Heart left ventricle (tissue), 16 donors: ENCODE measurements around the gene AGER. TPM values are rescaled to one million over a fixed set of nuclear protein-coding genes. Genes with fewer than 3 reads are reported as not detected.

Source experiments
- ATAC-seq, 4 donors: fragments of 200-7000 bp; cut with Tn5 transposase; one replicate each; pipeline ENCODE4 v1.9.1; 2020 to 2022; ENCODE audit warnings: moderate library complexity in 4 of 4, mild to moderate bottlenecking in 3 of 4, moderate number of reproducible peaks in 1 of 4
- DNase-seq, 5 donors: peaks; one replicate each; pipeline ENCODE4 v3.0.0-alpha.2; 2020
- H3K27ac ChIP-seq, 12 donors: fragments of 200-600 bp; sonication (generic) in 4 of 12; one replicate each; pipeline versions ENCODE4 v1.5.0 to v1.8.0; 2016 to 2022; ENCODE audit warnings: mild to moderate bottlenecking in 2 of 12
- H3K27me3 ChIP-seq, 9 donors: fragments of 200-600 bp; sonication (generic) in 2 of 9; one replicate each; pipeline versions ENCODE4 v1.5.1 to v1.8.0; 2016 to 2022; ENCODE audit warnings: mild to moderate bottlenecking in 3 of 9
- H3K36me3 ChIP-seq, 9 donors: fragments of 200-600 bp; sonication (generic) in 2 of 9; one replicate each; pipeline versions ENCODE4 v1.5.0 to v1.8.0; 2018 to 2022; ENCODE audit warnings: mild to moderate bottlenecking in 2 of 9
- H3K4me1 ChIP-seq, 12 donors: fragments of 200-600 bp; sonication (generic) in 4 of 12; one replicate each; pipeline versions ENCODE4 v1.5.0 to v1.8.0; 2016 to 2022; ENCODE audit warnings: mild to moderate bottlenecking in 3 of 12
- H3K4me3 ChIP-seq, 12 donors: fragments of 200-600 bp; sonication (generic) in 4 of 12; one replicate each; pipeline versions ENCODE4 v1.5.0 to v1.8.0; 2017 to 2022; ENCODE audit warnings: mild to moderate bottlenecking in 9 of 12, moderate library complexity in 4 of 12
- H3K9me3 ChIP-seq, 12 donors: fragments of 200-600 bp; sonication (generic) in 4 of 12; one replicate each; pipeline versions ENCODE4 v1.5.0 to v1.8.0; 2016 to 2022; ENCODE audit warnings: mild to moderate bottlenecking in 1 of 12
- POLR2A ChIP-seq, 2 donors: fragments of 450-650 bp; IDR thresholded peaks; one replicate each; pipeline ENCODE4 v1.6.1; 2017; ENCODE audit warnings: antibody characterized with exemption in 2 of 2, mild to moderate bottlenecking in 2 of 2, moderate library complexity in 2 of 2
- WGBS, 4 donors: extraction: QIAGEN DNeasy Blood & Tissue Kit in 2 of 4; methylation state at CpG; one replicate each; pipeline versions ENCODE4 v1.1.5 to v1.1.7; 2013 to 2018; 5-methylcytosine and 5-hydroxymethylcytosine counted together
- intact Hi-C, 10 donors: fragments of 100-400 bp; cut with DNase I; formaldehyde crosslinking; loops; one replicate each; pipeline versions ENCODE4 v1.11.1 to v1.14.2; 2022
- polyA plus RNA-seq, 2 donors: library from polyadenylated mRNA; stranded (reverse); fragments of 200-250 nt; gene quantifications; one replicate each; pipeline ENCODE4 v1.2.3, GENCODE V29; 2013
- total RNA-seq, 9 donors: library from RNA; depleted of rRNA in 2 of 9; stranded (reverse); fragments of >200 nt in 2 of 9; fragmentation: NEBNext Ultra II Directional in 3 of 9; extraction: Animal tissue kit (Norgen Biotek cat#: 25700) in 3 of 9; gene quantifications; one replicate each; pipeline versions ENCODE4 v1.1.0 to v1.2.4, GENCODE V29; 2016 to 2023
- TF ChIP-seq, protein P1 (sequence below), 12 donors: fragments of 200-600 bp; sonication (generic) in 4 of 12; IDR thresholded peaks; one replicate each; pipeline versions ENCODE4 v1.5.0 to v1.8.0; 2018 to 2022; ENCODE audit warnings: antibody characterized with exemption in 12 of 12, mild to moderate bottlenecking in 5 of 12
- donor health status: ischemic (EF 13 %, LVEDD 7.1; RV severe dilation, severe dysfunction).
- donor health status: healthy with polysubstance abuse.
- donor health status: DM: no; HTN: yes; CAD: no.
- donor health status: DM: no; HTN: no; CAD: no.
- donor health status: ischemic (EF 25% LVEDD 6.9; RV normal size, moderate dysfunction).
- donor health status: ischemic (EF 25% LVEDD 5.7; RV mildly dilated, moderate dysfunction).
- donor health status: healthy.
- donor health status: DM: yes; HTN: yes; CAD: no.
- donor health status: ischemic (EF 35%, LVEDD 5.7; RV mildly dilated, moderate dysfunction).
- donor health status: nonischemic (EF 11% LVEDD 7.7; RV severe dilation, severe dysfunction).
- donor health status: DM: yes; HTN: yes; CAD: no.
- donor health status: PGD.
- donor health status: ischemic (EF 29% LVEDD 5.4; RV normal size, mild dysfunction).
- donor health status: nonischemic (EF 23%, LVEDD 6.1; RV moderate dilation, normal function).

The AGER gene
- total and polyA plus RNA-seq, 11 donors: 0.69 to 5.7 (median 1.7) TPM; not detected in 1

DNA sequence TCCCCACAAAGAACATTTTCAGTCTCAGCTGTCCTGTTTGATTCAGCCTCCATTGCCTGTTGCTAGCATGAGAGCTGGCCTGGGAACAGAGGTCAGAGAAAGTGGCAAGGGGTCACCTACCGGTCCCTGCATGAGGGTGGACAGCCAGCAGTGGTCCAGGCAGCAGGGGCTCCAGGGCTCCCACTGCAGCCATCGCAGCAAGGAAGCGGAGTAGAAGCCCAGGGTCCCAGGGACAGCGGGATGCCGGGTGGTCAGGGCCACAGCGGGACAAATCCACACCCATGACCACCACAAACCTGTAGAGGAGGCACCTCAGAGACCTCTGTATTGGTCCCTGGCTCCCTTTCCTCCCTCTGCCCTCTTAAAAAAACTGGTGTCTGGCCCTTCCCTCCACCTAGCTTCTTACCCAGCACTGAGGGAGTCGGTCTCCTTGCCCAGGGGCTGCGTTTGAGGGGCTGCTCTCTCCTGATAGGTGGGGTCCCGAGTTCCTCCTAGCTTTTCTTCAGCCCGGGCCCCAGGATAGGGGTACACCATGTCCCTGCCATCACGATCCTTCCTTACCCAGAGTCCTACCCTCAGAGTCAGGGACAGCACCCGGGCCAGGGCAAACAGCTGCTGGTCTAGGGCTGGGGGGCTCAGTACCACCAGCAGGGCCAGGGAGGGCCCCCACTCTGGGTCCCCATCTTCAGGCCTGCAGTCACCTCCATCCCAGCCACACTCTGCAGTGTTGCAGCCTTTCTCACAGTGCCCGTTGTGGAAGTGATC, 16.8 kb upstream of the AGER start:
- Histone ChIP-seq H3K36me3 (peaks cover 0 to 59% (median 27%) of the 10 kb centered on the region in 9 donors), H3K27me3 (no peaks in the 10 kb centered on the region)

GRCh38 chr6:32198866-32199265, 14.8 kb upstream of the AGER start:
- H3K9me3 ChIP-seq: no peaks in the 10 kb centered on the region
- H3K27ac ChIP-seq: peak overlapping the region in 3 of 12 donors; percentile 3 to 100 (median 98)
- 71 to 89% (median 82%) methylated on average over 10 to 17 of the region's 17 CpGs for WGBS, 4 donors
- H3K27me3 ChIP-seq: no peaks in the 10 kb centered on the region
- TF ChIP-seq, protein P1, sequence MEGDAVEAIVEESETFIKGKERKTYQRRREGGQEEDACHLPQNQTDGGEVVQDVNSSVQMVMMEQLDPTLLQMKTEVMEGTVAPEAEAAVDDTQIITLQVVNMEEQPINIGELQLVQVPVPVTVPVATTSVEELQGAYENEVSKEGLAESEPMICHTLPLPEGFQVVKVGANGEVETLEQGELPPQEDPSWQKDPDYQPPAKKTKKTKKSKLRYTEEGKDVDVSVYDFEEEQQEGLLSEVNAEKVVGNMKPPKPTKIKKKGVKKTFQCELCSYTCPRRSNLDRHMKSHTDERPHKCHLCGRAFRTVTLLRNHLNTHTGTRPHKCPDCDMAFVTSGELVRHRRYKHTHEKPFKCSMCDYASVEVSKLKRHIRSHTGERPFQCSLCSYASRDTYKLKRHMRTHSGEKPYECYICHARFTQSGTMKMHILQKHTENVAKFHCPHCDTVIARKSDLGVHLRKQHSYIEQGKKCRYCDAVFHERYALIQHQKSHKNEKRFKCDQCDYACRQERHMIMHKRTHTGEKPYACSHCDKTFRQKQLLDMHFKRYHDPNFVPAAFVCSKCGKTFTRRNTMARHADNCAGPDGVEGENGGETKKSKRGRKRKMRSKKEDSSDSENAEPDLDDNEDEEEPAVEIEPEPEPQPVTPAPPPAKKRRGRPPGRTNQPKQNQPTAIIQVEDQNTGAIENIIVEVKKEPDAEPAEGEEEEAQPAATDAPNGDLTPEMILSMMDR (IDR thresholded peaks at IDR 0.05): no peak
- ATAC-seq (no peak), DNase-seq (no peak)
- intact Hi-C loops: loop anchor here in 2 of 10 donors (5.0 to 10.0 kb wide), 4 partner anchors 43 to 1006 kb away; partner anchors contain the start of genes HSD17B8 (in 1 of the 2), RING1 (in 1 of the 2), RXRB (in 1 of the 2) and SLC39A7 (in 1 of the 2)
- H3K4me3 ChIP-seq: no peak overlapping the region
- peaks cover 0 to 45% (median 22%) of the 10 kb centered on the region in 9 donors for H3K36me3 ChIP-seq
- peaks cover 4 to 32% (median 20%) of the 10 kb centered on the region in 12 donors for H3K4me1 ChIP-seq

More for the DNA sequence above, 16.8 kb upstream of the AGER start:
- no peaks in the 10 kb centered on the region for H3K9me3 ChIP-seq
- intact Hi-C loops: no loop called here
- ATAC-seq: no peak
- no peak overlapping the region for H3K4me3 ChIP-seq
- peaks cover 4 to 19% (median 11%) of the 10 kb centered on the region in 12 donors for H3K4me1 ChIP-seq
- TF ChIP-seq, protein P1 (IDR thresholded peaks at IDR 0.05): no peak
- no peak for TF ChIP-seq POLR2A (IDR thresholded peaks at IDR 0.05)
- 82 to 91% (median 89%) methylated on average over 8 to 13 of the region's 13 CpGs for WGBS, 4 donors
- no peak for DNase-seq
- H3K27ac ChIP-seq: no peak overlapping the region

DNA sequence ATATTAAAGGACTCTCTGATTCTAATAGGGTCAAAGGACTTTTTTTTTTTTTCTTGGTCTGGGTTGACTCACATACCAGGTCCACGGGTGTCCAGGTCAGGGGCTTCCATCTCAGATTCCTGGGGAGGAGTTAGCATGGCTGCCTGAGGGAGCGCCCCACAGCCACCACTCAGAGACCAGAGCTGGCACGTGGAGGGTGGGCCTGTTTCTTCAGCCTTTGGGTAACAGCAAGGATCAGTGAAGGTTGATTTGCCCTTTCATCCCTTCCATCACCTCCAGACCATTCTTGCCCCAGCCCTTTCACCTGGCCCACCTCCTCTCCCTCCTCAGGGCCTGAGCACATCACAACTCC, 14.3 kb upstream of the AGER start:
- intact Hi-C loops: loop anchor here in 2 of 10 donors (5.0 to 10.0 kb wide), 4 partner anchors 44 to 1006 kb away; partner anchors contain the start of genes HSD17B8 (in 1 of the 2), RING1 (in 1 of the 2), RXRB (in 1 of the 2) and SLC39A7 (in 1 of the 2)
- no peak for TF ChIP-seq POLR2A (IDR thresholded peaks at IDR 0.05)
- TF ChIP-seq, protein P1 (IDR thresholded peaks at IDR 0.05): no peak
- H3K4me3 ChIP-seq: no peak overlapping the region
- ATAC-seq (no peak), DNase-seq (no peak)
- no peaks in the 10 kb centered on the region for H3K27me3 ChIP-seq
- 75 to 79% (median 77%) methylated on average over 3 of the region's 3 CpGs for WGBS, 4 donors
- no peaks in the 10 kb centered on the region for H3K9me3 ChIP-seq
- peaks cover 4 to 37% (median 21%) of the 10 kb centered on the region in 12 donors for H3K4me1 ChIP-seq
- peaks cover 0 to 42% (median 17%) of the 10 kb centered on the region in 9 donors for H3K36me3 ChIP-seq
- peak overlapping the region in 8 of 12 donors; percentile 98 to 100 (median 100) for H3K27ac ChIP-seq
